Lung (tissue), 12 donors: ENCODE data around the gene CD38. TPM values are rescaled to one million over a fixed set of nuclear protein-coding genes. Genes with fewer than 3 reads are reported as not detected.

Source experiments
- ATAC-seq: fragments of 200-7000 bp; cut with Tn5 transposase; one replicate; pipeline ENCODE4 v1.9.1; 2020; ENCODE audit warnings: moderate number of reproducible peaks; ENCODE audit not compliant: insufficient read depth, low FRiP score
- DNase-seq, 3 donors: peaks; one replicate each; pipeline ENCODE4 v3.0.0-alpha.2; 2013 to 2017
- H3K27ac ChIP-seq, 2 donors: one replicate each; pipeline ENCODE4 v1.5.1; 2013; ENCODE audit warnings: mild to moderate bottlenecking in 2 of 2, moderate library complexity in 2 of 2, control low read depth in 1 of 2, inconsistent platforms in 1 of 2, low read depth in 1 of 2, low read length in 1 of 2
- H3K27me3 ChIP-seq, 3 donors: one replicate each; pipeline ENCODE4 v1.5.1; 2013; ENCODE audit warnings: low read length in 2 of 3; ENCODE audit not compliant: control insufficient read depth in 3 of 3, insufficient read depth in 3 of 3
- H3K36me3 ChIP-seq, 4 donors: one replicate each; pipeline ENCODE4 v1.5.1; 2013; ENCODE audit warnings: low read length in 4 of 4, mild to moderate bottlenecking in 1 of 4, moderate library complexity in 1 of 4; ENCODE audit not compliant: control insufficient read depth in 4 of 4, insufficient read depth in 4 of 4
- H3K4me1 ChIP-seq, 5 donors: one replicate each; pipeline ENCODE4 v1.5.1; 2013; ENCODE audit warnings: low read length in 5 of 5, mild to moderate bottlenecking in 2 of 5, moderate library complexity in 1 of 5; ENCODE audit not compliant: control insufficient read depth in 5 of 5, insufficient read depth in 5 of 5
- H3K4me3 ChIP-seq: one replicate; pipeline ENCODE4 v1.5.1; 2013; ENCODE audit warnings: mild to moderate bottlenecking, control low read depth, moderate library complexity
- H3K9ac ChIP-seq, 2 donors: one replicate each; pipeline ENCODE4 v1.5.1; 2013; ENCODE audit warnings: low read length in 2 of 2, control low read depth in 1 of 2; ENCODE audit not compliant: insufficient read depth in 1 of 2
- H3K9me3 ChIP-seq, 4 donors: one replicate each; pipeline ENCODE4 v1.5.1; 2013; ENCODE audit warnings: low read length in 3 of 4, mild to moderate bottlenecking in 1 of 4, moderate library complexity in 1 of 4; ENCODE audit not compliant: control insufficient read depth in 4 of 4, insufficient read depth in 3 of 4
- CTCF ChIP-seq: IDR thresholded peaks from 2 replicates; pipeline ENCODE4 v1.5.1; 2012; ENCODE audit warnings: mild to moderate bottlenecking; ENCODE audit errors: control extremely low read depth, extremely low read depth
- WGBS, 2 donors: extraction: QIAGEN DNeasy Blood & Tissue Kit; methylation state at CpG; one replicate each; pipeline ENCODE4 v1.1.7; 2013; 5-methylcytosine and 5-hydroxymethylcytosine counted together
- polyA plus RNA-seq, 2 donors: library from polyadenylated mRNA; stranded (reverse); fragments of 200-250 nt; gene quantifications; one replicate each; pipeline ENCODE4 v1.2.1, GENCODE V29; 2013
- total RNA-seq, 2 donors: library from RNA; depleted of rRNA in 1 of 2; stranded (reverse); fragments of >200 nt in 1 of 2; gene quantifications; one replicate each; pipeline ENCODE4 v1.2.1, GENCODE V29; 2014 to 2021
- donor health status: control.
- donor health status: control.
- donor health status: Bipolar disorder and iron deficiency.
- donor health status: healthy.
- donor health status: DM: yes; HTN: yes; CAD: no.

The CD38 gene
- total and polyA plus RNA-seq, 4 donors, result 4.8 to 47.2 (median 14.4) TPM

GRCh38 chr4:15902746-15903145 lies 124.6 kb downstream of the CD38 start:
- Histone ChIP-seq H3K4me1 (no peaks in the 10 kb centered on the region), H3K27ac (no peak overlapping the region), H3K9me3 (peaks cover 0 to 2% (median 0%) of the 10 kb centered on the region in 4 donors), H3K9ac (no peak overlapping the region), H3K27me3 (peaks cover 0 to 11% (median 0%) of the 10 kb centered on the region in 3 donors), H3K4me3 (no peak overlapping the region), H3K36me3 (no peaks in the 10 kb centered on the region)
- TF ChIP-seq CTCF, result no peak
- ATAC-seq (no peak), DNase-seq (no peak)
- 35 to 57% methylated on average over 2 of the region's 2 CpGs for WGBS, 2 donors

Other genes with a start within 250 kb of the CD38 start
- gene FBXL5, start 123.0 kb upstream of the CD38 start, total RNA-seq, result 100 to 1,000 TPM in 1 of 2 donors, 10 to 100 TPM in 1; 98.4 to 138 TPM
- gene FBXL5, start 123.0 kb upstream of the CD38 start, polyA plus RNA-seq, result 10 to 100 TPM; 45.9 to 77.1 TPM
- gene FAM200B, start 96.5 kb upstream of the CD38 start, total RNA-seq, result 10 to 100 TPM; 19.3 to 27.3 TPM
- 10 to 100 TPM; 27.1 to 56.0 TPM for gene FAM200B, start 96.5 kb upstream of the CD38 start, polyA plus RNA-seq
- 10 to 100 TPM in 1 of 2 donors, 1 to 10 TPM in 1; 9.1 to 12.8 TPM for gene BST1, start 75.3 kb upstream of the CD38 start, total RNA-seq
- 10 to 100 TPM in 1 of 2 donors, 1 to 10 TPM in 1; 4.1 to 53.5 TPM for gene BST1, start 75.3 kb upstream of the CD38 start, polyA plus RNA-seq
- gene FGFBP1, start 160.4 kb downstream of the CD38 start, total RNA-seq, result 10 to 100 TPM in 1 of 2 donors, not detected in 1; 19.7 TPM
- gene FGFBP1, start 160.4 kb downstream of the CD38 start, polyA plus RNA-seq, result 10 to 100 TPM in 1 of 2 donors, 1 to 10 TPM in 1; 7.1 to 45.7 TPM
- 1 to 10 TPM; 1.1 to 1.6 TPM for gene FGFBP2, start 184.8 kb downstream of the CD38 start, total RNA-seq
- gene FGFBP2, start 184.8 kb downstream of the CD38 start, polyA plus RNA-seq, result 1 to 10 TPM in 1 of 2 donors, under 1 TPM in 1; 0.47 to 2.8 TPM